B cell (primary cell): ENCODE data around the gene RCSD1. TPM values are rescaled to one million over a fixed set of nuclear protein-coding genes. Genes with fewer than 3 reads are reported as not detected.

Experiments used
- ATAC-seq: fragments of 200-7000 bp; cut with Tn5 transposase; one replicate; pipeline ENCODE4 v1.10.0; 2021; ENCODE audit warnings: low read depth, mild to moderate bottlenecking, moderate number of reproducible peaks, moderate library complexity
- CTCF ChIA-PET: fragments of 350-600 bp; sonication (Branson Sonifier 250); formaldehyde crosslinking; loops from one replicate; lab custom pipeline; 2021; ENCODE audit warnings: antibody characterized with exemption, inconsistent platforms; lab: Charles Lee
- POLR2A ChIA-PET: fragments of 350-600 bp; sonication (Branson Sonifier 250); formaldehyde crosslinking; loops from one replicate; lab custom pipeline; 2021; ENCODE audit warnings: antibody characterized with exemption; lab: Charles Lee
- DNase-seq: peaks from one replicate; pipeline ENCODE4 v3.0.0; 2013
- H2AFZ ChIP-seq: 2 replicates; pipeline ENCODE4 v1.6.1; 2012; ENCODE audit warnings: mild to moderate bottlenecking, low read depth, low read length; ENCODE audit not compliant: insufficient read depth, poor library complexity, severe bottlenecking
- H3K27ac ChIP-seq, 2 donors: 1 replicate in 1 of 2; 2 replicates in 1 of 2; pipeline ENCODE4 v1.5.1; 2012 to 2013; ENCODE audit warnings: low read length in 2 of 2, mild to moderate bottlenecking in 2 of 2, moderate library complexity in 1 of 2
- H3K27me3 ChIP-seq, 4 experiments: fragments of 200-600 bp in 1 of 4; sonication (generic) in 1 of 4; replicated peaks in 1 of 4; 1 replicate in 2 of 4; 2 replicates in 2 of 4; pipeline versions ENCODE4 v1.6.1 to v1.7.0; 2013 to 2016; ENCODE audit warnings: low read length in 3 of 4, mild to moderate bottlenecking in 2 of 4, mixed read lengths in 1 of 4, moderate library complexity in 1 of 4; ENCODE audit not compliant: insufficient read depth in 4 of 4, control insufficient read depth in 3 of 4; ENCODE audit errors: control extremely low read depth in 1 of 4
- H3K36me3 ChIP-seq, 2 experiments: replicated peaks in 1 of 2; 1 replicate in 1 of 2; 2 replicates in 1 of 2; pipeline versions ENCODE4 v1.6.1 to v1.7.1; 2013; ENCODE audit warnings: low read length in 1 of 2; ENCODE audit not compliant: insufficient read depth in 2 of 2, control insufficient read depth in 1 of 2; ENCODE audit errors: control extremely low read depth in 1 of 2, extremely low read depth in 1 of 2
- H3K4me1 ChIP-seq, 2 donors: fragments of 200-600 bp in 1 of 2; sonication (generic) in 1 of 2; 1 replicate in 1 of 2; 2 replicates in 1 of 2; pipeline versions ENCODE4 v1.5.1 to v1.6.1; 2013 to 2017; ENCODE audit warnings: low read length in 2 of 2; ENCODE audit not compliant: control insufficient read depth in 2 of 2, insufficient read depth in 2 of 2
- H3K4me2 ChIP-seq: replicated peaks from 2 replicates; pipeline ENCODE3; 2012; ENCODE audit warnings: mild to moderate bottlenecking, low read depth, low read length; ENCODE audit not compliant: poor library complexity, severe bottlenecking
- H3K4me3 ChIP-seq, 5 experiments: fragments of 200-600 bp in 1 of 5; sonication (generic) in 1 of 5; 1 replicate in 3 of 5; 2 replicates in 2 of 5; pipeline versions ENCODE4 v1.5.1 to v1.7.0; 2011 to 2016; ENCODE audit warnings: low read length in 4 of 5, mild to moderate bottlenecking in 4 of 5, low read depth in 2 of 5, control low read depth in 1 of 5, moderate library complexity in 1 of 5; ENCODE audit not compliant: insufficient read depth in 1 of 5; ENCODE audit errors: control extremely low read depth in 1 of 5, extremely low read depth in 1 of 5
- H3K79me2 ChIP-seq: fragments of 200-600 bp; sonication (generic); one replicate; pipeline ENCODE4 v1.6.0; 2016; ENCODE audit warnings: low read length; ENCODE audit not compliant: control insufficient read depth, insufficient read depth
- H3K9ac ChIP-seq: fragments of 200-600 bp; sonication (generic); 2 replicates; pipeline ENCODE4 v1.6.1; 2017; ENCODE audit warnings: mild to moderate bottlenecking, low read length, moderate library complexity
- H3K9me3 ChIP-seq, 3 donors: one replicate each; pipeline versions ENCODE4 v1.6.1 to v1.7.1; 2013; ENCODE audit warnings: low read length in 2 of 3; ENCODE audit not compliant: control insufficient read depth in 2 of 3, insufficient read depth in 1 of 3; ENCODE audit errors: control extremely low read depth in 1 of 3
- H4K20me1 ChIP-seq: 2 replicates; pipeline ENCODE4 v1.6.0; 2012; ENCODE audit warnings: mild to moderate bottlenecking, low read length; ENCODE audit not compliant: insufficient read depth, control insufficient read depth, poor library complexity, severe bottlenecking
- H3K27ac Mint-ChIP-seq: one replicate; pipeline ENCODE4 v1.8.0; 2021; ENCODE audit warnings: mixed read lengths
- H3K27me3 Mint-ChIP-seq: one replicate; pipeline ENCODE4 v1.8.0; 2021; ENCODE audit warnings: mixed read lengths
- H3K4me1 Mint-ChIP-seq: one replicate; pipeline ENCODE4 v1.8.0; 2021; ENCODE audit warnings: mixed read lengths
- H3K4me3 Mint-ChIP-seq: one replicate; pipeline ENCODE4 v1.8.0; 2021; ENCODE audit warnings: mixed read lengths
- H3K9me3 Mint-ChIP-seq: one replicate; pipeline ENCODE4 v1.8.0; 2022; ENCODE audit warnings: mixed read lengths; ENCODE audit not compliant: insufficient read depth
- EZH2 ChIP-seq: IDR thresholded peaks from 2 replicates; pipeline ENCODE4 v1.6.1; 2012; ENCODE audit warnings: borderline replicate concordance, low read depth, mild to moderate bottlenecking, moderate library complexity, low read length; ENCODE audit not compliant: insufficient read depth, poor library complexity, severe bottlenecking
- WGBS: methylation state at CpG from one replicate; pipeline ENCODE4 v1.1.5; 2013; ENCODE audit warnings: missing lambda C conversion rate; ENCODE audit not compliant: insufficient coverage; 5-methylcytosine and 5-hydroxymethylcytosine counted together
- intact Hi-C: fragments of 100-400 bp; cut with micrococcal nuclease; formaldehyde crosslinking; loops from one replicate; pipeline ENCODE4 v1.10.0; 2022
- polyA plus RNA-seq: library from polyadenylated mRNA; depleted of rRNA; stranded (reverse); fragments of >200 nt; gene quantifications from 2 replicates; pipeline ENCODE4 v1.2.3, GENCODE V29; 2012
- total RNA-seq, 2 donors: library from RNA; stranded (reverse); fragments of 120-200 nt in 1 of 2; gene quantifications; 1 replicate in 1 of 2; 2 replicates in 1 of 2; pipeline versions ENCODE4 v1.2.3 to v1.2.4, GENCODE V29; 2013 to 2022
- TF ChIP-seq, protein P1 (sequence below): fragments of 200-600 bp; IDR thresholded peaks from one replicate; pipeline ENCODE4 v1.8.0; 2022; ENCODE audit warnings: antibody characterized with exemption, mild to moderate bottlenecking

Gene RCSD1
- total and polyA plus RNA-seq, 2 donors (not counting 1 experiment from before 2014, with no cell fraction given), result 129 to 525 TPM

DNA sequence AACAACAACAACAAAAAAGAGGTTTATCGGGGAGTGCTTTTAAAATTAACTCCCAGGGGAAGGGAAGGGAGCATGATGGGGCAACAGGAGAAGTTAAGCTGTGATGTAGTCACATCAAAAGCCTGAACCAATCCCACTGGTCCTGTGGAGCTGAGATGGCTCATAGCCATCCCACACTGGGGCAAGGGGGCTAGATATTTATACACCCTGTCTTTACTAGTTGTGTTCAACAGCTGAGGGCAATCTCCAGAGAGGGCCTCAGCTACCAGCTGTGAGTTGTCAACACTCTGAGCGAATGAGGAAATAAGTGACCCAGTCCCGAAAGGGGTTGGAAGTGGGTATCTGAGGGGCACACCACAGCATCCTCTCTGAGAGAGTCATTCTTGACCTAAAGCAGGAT lies 45.5 kb upstream of the RCSD1 start:
- Mint-ChIP-seq H3K27me3 (no peaks in the 10 kb centered on the region), H3K4me3 (no peak overlapping the region), H3K27ac (no peak overlapping the region), H3K9me3 (no peaks in the 10 kb centered on the region), H3K4me1 (peaks cover 9% of the 10 kb centered on the region)
- H3K4me2 ChIP-seq, result no peak overlapping the region
- 66% methylated on average over 2 of the region's 3 CpGs for WGBS
- peaks cover 0 to 7% of the 10 kb centered on the region in 2 donors for H3K4me1 ChIP-seq
- intact Hi-C loops, result no loop called here
- H3K79me2 ChIP-seq, result peaks cover 20% of the 10 kb centered on the region
- H3K27me3 ChIP-seq, result peaks cover 0 to 2% (median 0%) of the 10 kb centered on the region in 4 experiments
- ChIA-PET CTCF (interaction anchor here (1.2 kb wide), 1 partner anchor 11 kb away, joined by 4 read pairs; no protein-coding TSS in a partner anchor), POLR2A (no interaction called here)
- H3K36me3 ChIP-seq, result no peaks in the 10 kb centered on the region
- no peak overlapping the region for H3K4me3 ChIP-seq
- no peak overlapping the region for H3K27ac ChIP-seq
- H4K20me1 ChIP-seq, result no peaks in the 10 kb centered on the region
- no peak for TF ChIP-seq EZH2
- TF ChIP-seq, protein P1, sequence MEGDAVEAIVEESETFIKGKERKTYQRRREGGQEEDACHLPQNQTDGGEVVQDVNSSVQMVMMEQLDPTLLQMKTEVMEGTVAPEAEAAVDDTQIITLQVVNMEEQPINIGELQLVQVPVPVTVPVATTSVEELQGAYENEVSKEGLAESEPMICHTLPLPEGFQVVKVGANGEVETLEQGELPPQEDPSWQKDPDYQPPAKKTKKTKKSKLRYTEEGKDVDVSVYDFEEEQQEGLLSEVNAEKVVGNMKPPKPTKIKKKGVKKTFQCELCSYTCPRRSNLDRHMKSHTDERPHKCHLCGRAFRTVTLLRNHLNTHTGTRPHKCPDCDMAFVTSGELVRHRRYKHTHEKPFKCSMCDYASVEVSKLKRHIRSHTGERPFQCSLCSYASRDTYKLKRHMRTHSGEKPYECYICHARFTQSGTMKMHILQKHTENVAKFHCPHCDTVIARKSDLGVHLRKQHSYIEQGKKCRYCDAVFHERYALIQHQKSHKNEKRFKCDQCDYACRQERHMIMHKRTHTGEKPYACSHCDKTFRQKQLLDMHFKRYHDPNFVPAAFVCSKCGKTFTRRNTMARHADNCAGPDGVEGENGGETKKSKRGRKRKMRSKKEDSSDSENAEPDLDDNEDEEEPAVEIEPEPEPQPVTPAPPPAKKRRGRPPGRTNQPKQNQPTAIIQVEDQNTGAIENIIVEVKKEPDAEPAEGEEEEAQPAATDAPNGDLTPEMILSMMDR, result no peak
- H3K9ac ChIP-seq, result no peak overlapping the region
- ATAC-seq (no peak), DNase-seq (no peak)
- H3K9me3 ChIP-seq, result peaks cover 0 to 5% (median 0%) of the 10 kb centered on the region in 3 donors
- H2AFZ ChIP-seq, result no peak overlapping the region

DNA sequence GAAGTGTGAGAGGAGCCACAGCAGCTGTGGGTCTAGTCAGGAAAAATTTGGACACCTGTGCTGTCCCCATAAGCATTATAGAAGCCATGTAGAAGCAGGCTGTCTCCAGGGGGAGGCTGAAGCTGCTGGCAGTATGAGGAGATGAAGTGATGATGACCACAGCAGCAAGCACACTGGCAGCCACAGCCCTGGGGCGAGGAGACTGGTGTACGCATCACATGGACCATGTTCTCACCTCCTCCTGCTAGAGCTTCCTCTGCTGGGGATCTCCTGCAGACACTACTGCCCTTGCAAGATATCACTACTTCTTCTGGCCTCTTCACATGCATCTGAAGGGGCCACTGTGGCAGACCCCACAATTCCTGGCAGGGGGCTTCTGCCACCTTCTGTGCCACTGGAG lies 42.7 kb upstream of the RCSD1 start:
- 100% methylated on average over 1 of the region's 2 CpGs for WGBS
- Mint-ChIP-seq H3K9me3 (no peaks in the 10 kb centered on the region), H3K27ac (no peak overlapping the region), H3K4me3 (no peak overlapping the region), H3K4me1 (peaks cover 9% of the 10 kb centered on the region), H3K27me3 (no peaks in the 10 kb centered on the region)
- no peak overlapping the region for H2AFZ ChIP-seq
- ChIA-PET CTCF (interaction anchor here (1.0 to 3.4 kb wide), 2 partner anchors 100 to 103 kb away, joined by 3 to 18 read pairs; no protein-coding TSS in a partner anchor), POLR2A (no interaction called here)
- intact Hi-C loops, result no loop called here
- peaks cover 35% of the 10 kb centered on the region for H3K79me2 ChIP-seq
- H3K4me2 ChIP-seq, result no peak overlapping the region
- ATAC-seq (no peak), DNase-seq (no peak)
- no peak overlapping the region for H3K9ac ChIP-seq
- H3K27me3 ChIP-seq, result peaks cover 0 to 2% (median 0%) of the 10 kb centered on the region in 4 experiments
- H3K9me3 ChIP-seq, result peaks cover 0 to 5% (median 0%) of the 10 kb centered on the region in 3 donors
- H3K4me1 ChIP-seq, result peaks cover 0 to 7% of the 10 kb centered on the region in 2 donors
- H3K27ac ChIP-seq, result no peak overlapping the region
- no peak overlapping the region for H3K4me3 ChIP-seq
- TF ChIP-seq, protein P1, result no peak
- TF ChIP-seq EZH2, result no peak
- H3K36me3 ChIP-seq, result peaks cover 1 to 3% of the 10 kb centered on the region in 2 experiments
- no peaks in the 10 kb centered on the region for H4K20me1 ChIP-seq
